Endothelial cell of umbilical vein (primary cell): ENCODE data around the gene GAL3ST2. TPM values are rescaled to one million over a fixed set of nuclear protein-coding genes. Genes with fewer than 3 reads are reported as not detected.

Source experiments
- BruUV-seq: library from RNA; stranded (reverse); fragments of 400-500 nt; replicated peaks from 2 replicates; lab custom pipeline; 2021; lab: Mats Ljungman, UMichigan
- CTCF ChIA-PET: fragments of 300-600, 350-600 bp; sonication (Branson Sonifier 250); formaldehyde crosslinking; loops from one replicate; lab custom pipeline; 2021; ENCODE audit warnings: antibody characterized with exemption, inconsistent platforms; lab: Charles Lee
- POLR2A ChIA-PET: fragments of 300-600, 350-600 bp; sonication (Branson Sonifier 250); formaldehyde crosslinking; loops from one replicate; lab custom pipeline; 2021; ENCODE audit warnings: antibody characterized with exemption, inconsistent platforms; lab: Charles Lee
- DNase-seq: peaks from one replicate; pipeline ENCODE4 v3.0.0-alpha.2; 2011; ENCODE audit warnings: low read depth, low spot score
- FAIRE-seq: peaks from 2 replicates; lab custom pipeline; 2011; peaks lifted over from hg19 to GRCh38; lab: Jason Lieb, UNC
- H2AFZ ChIP-seq: 2 replicates; pipeline ENCODE4 v1.6.0; 2012; ENCODE audit warnings: low read depth, low read length, control low read depth, inconsistent platforms
- H3K27ac ChIP-seq: 2 replicates; pipeline ENCODE4 v1.5.1; 2011; ENCODE audit warnings: low read depth, mild to moderate bottlenecking, control low read depth, low read length, moderate library complexity; ENCODE audit not compliant: insufficient read depth
- H3K27me3 ChIP-seq, 2 experiments: 2 replicates each; pipeline versions ENCODE4 v1.6.0 to v1.6.1; 2011; ENCODE audit warnings: low read length in 2 of 2, mixed read lengths in 1 of 2; ENCODE audit not compliant: control insufficient read depth in 2 of 2, insufficient read depth in 2 of 2
- H3K36me3 ChIP-seq, 2 experiments: 2 replicates in 1 of 2; 3 replicates in 1 of 2; pipeline ENCODE4 v1.5.1; 2011; ENCODE audit warnings: low read length in 2 of 2, mild to moderate bottlenecking in 1 of 2, moderate library complexity in 1 of 2; ENCODE audit not compliant: control insufficient read depth in 2 of 2, insufficient read depth in 2 of 2; ENCODE audit errors: extremely low read depth in 1 of 2
- H3K4me1 ChIP-seq: 3 replicates; pipeline ENCODE4 v1.5.1; 2011; ENCODE audit warnings: mild to moderate bottlenecking, low read length; ENCODE audit not compliant: control insufficient read depth, insufficient read depth; ENCODE audit errors: extremely low read depth
- H3K4me2 ChIP-seq: 2 replicates; pipeline ENCODE4 v1.6.1; 2011; ENCODE audit warnings: low read length, control low read depth, mixed read lengths; ENCODE audit not compliant: insufficient read depth
- H3K4me3 ChIP-seq, 3 experiments: fragments of 200-600 bp in 1 of 3; sonication (generic), shearing (Covaris generic) in 1 of 3; replicated peaks in 1 of 3; 2 replicates each; pipeline ENCODE4 v1.5.1; 2011 to 2016; ENCODE audit warnings: control low read depth in 3 of 3, low read length in 3 of 3, mild to moderate bottlenecking in 2 of 3, inconsistent platforms in 1 of 3, low read depth in 1 of 3, moderate library complexity in 1 of 3; ENCODE audit not compliant: insufficient read depth in 1 of 3
- H3K79me2 ChIP-seq: 2 replicates; pipeline ENCODE4 v1.6.0; 2012; ENCODE audit warnings: low read length, inconsistent platforms; ENCODE audit not compliant: control insufficient read depth, insufficient read depth
- H3K9ac ChIP-seq: replicated peaks from 2 replicates; pipeline ENCODE3; 2011; ENCODE audit warnings: low read length, control low read depth; ENCODE audit not compliant: insufficient read depth; ENCODE audit errors: extremely low read depth
- H3K9me1 ChIP-seq: replicated peaks from 3 replicates; pipeline ENCODE4 v1.6.0; 2011; ENCODE audit warnings: mild to moderate bottlenecking, low read length; ENCODE audit not compliant: control insufficient read depth, insufficient read depth; ENCODE audit errors: extremely low read depth
- H3K9me3 ChIP-seq: replicated peaks from 2 replicates; pipeline ENCODE4 v1.5.1; 2012; ENCODE audit warnings: low read length, inconsistent platforms; ENCODE audit not compliant: control insufficient read depth, insufficient read depth
- H4K20me1 ChIP-seq: replicated peaks from 2 replicates; pipeline ENCODE3; 2011; ENCODE audit warnings: mild to moderate bottlenecking, low read length; ENCODE audit not compliant: control insufficient read depth, insufficient read depth; ENCODE audit errors: extremely low read depth
- EZH2 ChIP-seq: IDR thresholded peaks from 2 replicates; pipeline ENCODE4 v1.6.1; 2012; ENCODE audit warnings: borderline replicate concordance, low read depth, mild to moderate bottlenecking, moderate library complexity, low read length, inconsistent platforms; ENCODE audit not compliant: severe bottlenecking
- FOS ChIP-seq: IDR thresholded peaks from 2 replicates; pipeline ENCODE4 v1.6.1; 2011; ENCODE audit warnings: mild to moderate bottlenecking, low read length, moderate library complexity, borderline replicate concordance; ENCODE audit not compliant: insufficient read depth
- GATA2 ChIP-seq: IDR thresholded peaks from 2 replicates; pipeline ENCODE4 v1.7.0; 2011; ENCODE audit warnings: low read depth, mild to moderate bottlenecking, moderate library complexity, mixed read lengths, low read length; ENCODE audit not compliant: insufficient read length, insufficient read depth
- JUN ChIP-seq: IDR thresholded peaks from 2 replicates; pipeline ENCODE4 v1.6.1; 2011; ENCODE audit warnings: borderline replicate concordance, low read depth; ENCODE audit not compliant: insufficient read length, insufficient read depth
- MYC ChIP-seq: IDR thresholded peaks from one replicate; pipeline ENCODE4 v1.6.1; 2011; ENCODE audit warnings: mild to moderate bottlenecking, low read depth, low read length
- POLR2A ChIP-seq: IDR thresholded peaks from 2 replicates; pipeline ENCODE4 v1.6.1; 2012; ENCODE audit warnings: low read depth, mild to moderate bottlenecking, control low read depth, low read length
- POLR2AphosphoS5 ChIP-seq: IDR thresholded peaks from 2 replicates; pipeline ENCODE4 v1.6.1; 2012; ENCODE audit warnings: low read depth, mild to moderate bottlenecking, control low read depth, low read length, moderate library complexity; ENCODE audit not compliant: insufficient read depth
- dilution Hi-C: fragments of 300-500 bp; cut with MboI; formaldehyde crosslinking; loops from one replicate; pipeline ENCODE4 v1.15.0; 2019; ENCODE audit warnings: low sequenced_read_pairs; ENCODE audit not compliant: extremely low pct_ligation_motif_present
- intact Hi-C: fragments of 100-400 bp; cut with micrococcal nuclease; formaldehyde crosslinking; loops from one replicate; pipeline ENCODE4 v1.10.0; 2022
- polyA plus RNA-seq, 4 experiments: library from polyadenylated mRNA; depleted of rRNA in 3 of 4; stranded (reverse) in 3 of 4; unstranded in 1 of 4; fragments of >200 nt; gene quantifications; 2 replicates each; pipeline versions ENCODE4 v1.2.1 to v1.2.3, GENCODE V29; 2011 to 2012; ENCODE audit warnings: missing spikeins in 1 of 4
- total RNA-seq: library from RNA; stranded (reverse); gene quantifications from 2 replicates; pipeline ENCODE4 v1.2.3, GENCODE V29; 2021
- TF ChIP-seq, protein P1 (sequence below): IDR thresholded peaks from 2 replicates; pipeline ENCODE4 v1.6.1; 2011; ENCODE audit not compliant: insufficient read depth, insufficient read length
- TF ChIP-seq, protein P2 (sequence below), 2 donors: IDR thresholded peaks; 1 replicate in 1 of 2; 2 replicates in 1 of 2; pipeline ENCODE4 v1.5.1; 2011; ENCODE audit warnings: low read length in 2 of 2, mild to moderate bottlenecking in 2 of 2, moderate library complexity in 2 of 2, control low read depth in 1 of 2, inconsistent platforms in 1 of 2, low read depth in 1 of 2; ENCODE audit not compliant: insufficient read depth in 1 of 2; ENCODE audit errors: extremely low read depth in 1 of 2

Gene GAL3ST2
- total and polyA plus RNA-seq, 2 donors (not counting 3 experiments of a cell fraction or from before 2014, with no cell fraction given), result not detected

DNA sequence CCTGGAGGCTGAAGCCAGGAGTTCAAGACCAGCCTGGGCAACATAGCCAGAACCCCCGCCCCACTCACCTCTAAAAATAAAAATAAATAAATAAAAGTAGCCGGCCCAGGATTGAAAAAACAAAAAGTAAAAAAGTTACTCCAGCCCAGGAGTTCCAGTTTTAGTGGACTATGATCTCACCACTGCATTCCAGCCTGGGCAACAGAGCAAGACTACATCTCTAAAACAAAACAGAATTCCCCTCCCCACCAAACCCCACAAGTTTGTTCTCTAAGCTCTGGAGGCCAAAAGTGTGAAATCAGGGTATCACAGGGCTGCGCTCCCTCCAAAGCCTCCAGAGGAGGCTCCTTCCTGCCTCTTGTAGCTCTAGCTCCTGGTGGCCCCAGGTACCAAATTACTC is 40.5 kb upstream of the GAL3ST2 start:
- intact Hi-C loops, result loop anchor here (5.0 kb wide), 1 partner anchor 379 kb away; the partner anchor contains the start of gene FARP2
- BruUV-seq, result no TSS peak
- CTCF ChIA-PET, result no interaction called here

DNA sequence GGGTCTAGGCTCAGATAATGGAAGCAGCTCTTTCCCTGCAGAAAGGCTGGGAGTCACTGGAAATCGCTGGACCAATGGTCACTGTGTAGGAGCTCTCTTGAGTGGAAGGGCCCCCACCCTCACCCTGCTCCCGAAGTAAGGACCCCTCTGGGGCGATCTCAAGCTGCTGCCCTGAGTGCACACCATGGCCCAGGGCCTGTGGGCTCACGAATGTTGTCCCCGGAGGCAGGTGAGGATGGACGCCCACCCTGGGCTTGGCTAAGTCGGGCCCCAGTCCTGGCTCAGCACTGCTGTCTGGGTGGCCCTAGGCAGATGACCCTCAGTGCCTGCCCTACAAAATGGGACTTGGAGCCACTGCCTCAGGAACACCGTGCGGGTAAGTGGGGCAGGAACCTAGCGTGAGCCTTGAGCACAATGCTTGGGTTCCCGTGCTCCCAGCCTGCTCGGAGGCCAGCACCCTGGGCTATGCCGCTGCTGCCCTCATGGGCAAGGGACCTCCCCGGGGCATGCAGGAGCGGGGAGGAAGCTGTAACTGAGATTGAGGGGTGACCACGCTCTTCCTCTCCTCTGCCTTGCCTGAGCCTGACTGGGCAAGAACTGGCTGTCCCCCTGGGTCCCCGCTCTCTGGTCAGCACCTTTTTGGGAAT is 38.5 kb upstream of the GAL3ST2 start:
- BruUV-seq, result no TSS peak
- no peak for FAIRE-seq

More for the DNA sequence above, 40.5 kb upstream of the GAL3ST2 start:
- H3K27ac ChIP-seq, result no peak overlapping the region
- FAIRE-seq (no peak), DNase-seq (no peak)
- no peak overlapping the region for H3K9ac ChIP-seq
- H2AFZ ChIP-seq, result no peak overlapping the region
- no peaks in the 10 kb centered on the region for H3K27me3 ChIP-seq
- no peaks in the 10 kb centered on the region for H3K36me3 ChIP-seq
- H3K9me3 ChIP-seq, result no peaks in the 10 kb centered on the region
- H3K4me3 ChIP-seq, result no peak overlapping the region
- no peaks in the 10 kb centered on the region for H3K79me2 ChIP-seq
- dilution Hi-C loops, result no loop called here
- H3K4me2 ChIP-seq, result no peak overlapping the region
- no peaks in the 10 kb centered on the region for H3K9me1 ChIP-seq
- peaks cover 13% of the 10 kb centered on the region for H3K4me1 ChIP-seq
- H4K20me1 ChIP-seq, result no peaks in the 10 kb centered on the region
- TF ChIP-seq GATA2 (no peak), EZH2 (no peak), POLR2AphosphoS5 (no peak)
- TF ChIP-seq, protein P1, sequence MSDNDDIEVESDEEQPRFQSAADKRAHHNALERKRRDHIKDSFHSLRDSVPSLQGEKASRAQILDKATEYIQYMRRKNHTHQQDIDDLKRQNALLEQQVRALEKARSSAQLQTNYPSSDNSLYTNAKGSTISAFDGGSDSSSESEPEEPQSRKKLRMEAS, result no peak
- POLR2A ChIA-PET, result no interaction called here

More for the DNA sequence above, 38.5 kb upstream of the GAL3ST2 start:
- no peak for DNase-seq
- Histone ChIP-seq H3K9me1 (no peaks in the 10 kb centered on the region), H3K9ac (no peak overlapping the region), H3K4me1 (peaks cover 12% of the 10 kb centered on the region), H3K9me3 (no peaks in the 10 kb centered on the region), H3K36me3 (peaks cover 0 to 1% of the 10 kb centered on the region in 2 experiments), H3K27ac (no peak overlapping the region), H3K27me3 (no peaks in the 10 kb centered on the region), H4K20me1 (no peaks in the 10 kb centered on the region), H3K79me2 (no peaks in the 10 kb centered on the region), H3K4me3 (no peak overlapping the region), H2AFZ (no peak overlapping the region), H3K4me2 (no peak overlapping the region)
- ChIA-PET POLR2A (no interaction called here), CTCF (no interaction called here)
- dilution Hi-C loops, result no loop called here
- intact Hi-C loops, result loop anchor here (5.0 kb wide), 1 partner anchor 381 kb away; the partner anchor contains the start of gene FARP2
- TF ChIP-seq POLR2A (no peak), FOS (no peak), POLR2AphosphoS5 (no peak), EZH2 (no peak), JUN (no peak), MYC (no peak), GATA2 (no peak)
- TF ChIP-seq, protein P2, sequence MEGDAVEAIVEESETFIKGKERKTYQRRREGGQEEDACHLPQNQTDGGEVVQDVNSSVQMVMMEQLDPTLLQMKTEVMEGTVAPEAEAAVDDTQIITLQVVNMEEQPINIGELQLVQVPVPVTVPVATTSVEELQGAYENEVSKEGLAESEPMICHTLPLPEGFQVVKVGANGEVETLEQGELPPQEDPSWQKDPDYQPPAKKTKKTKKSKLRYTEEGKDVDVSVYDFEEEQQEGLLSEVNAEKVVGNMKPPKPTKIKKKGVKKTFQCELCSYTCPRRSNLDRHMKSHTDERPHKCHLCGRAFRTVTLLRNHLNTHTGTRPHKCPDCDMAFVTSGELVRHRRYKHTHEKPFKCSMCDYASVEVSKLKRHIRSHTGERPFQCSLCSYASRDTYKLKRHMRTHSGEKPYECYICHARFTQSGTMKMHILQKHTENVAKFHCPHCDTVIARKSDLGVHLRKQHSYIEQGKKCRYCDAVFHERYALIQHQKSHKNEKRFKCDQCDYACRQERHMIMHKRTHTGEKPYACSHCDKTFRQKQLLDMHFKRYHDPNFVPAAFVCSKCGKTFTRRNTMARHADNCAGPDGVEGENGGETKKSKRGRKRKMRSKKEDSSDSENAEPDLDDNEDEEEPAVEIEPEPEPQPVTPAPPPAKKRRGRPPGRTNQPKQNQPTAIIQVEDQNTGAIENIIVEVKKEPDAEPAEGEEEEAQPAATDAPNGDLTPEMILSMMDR (IDR thresholded peaks at IDR 0.05; ENCODE audit: extremely low read depth in 1 of 2, insufficient read depth in 1 of 2, low read depth in 1 of 2, low read length in 2 of 2), result no peak
- TF ChIP-seq, protein P1, result no peak
